HCT116 (cell line): ENCODE results near the gene RUNX1.

Source experiments
- EZH2 ChIP-seq: fragments of 200-600 bp; sonication (generic); IDR thresholded peaks from 2 replicates; pipeline ENCODE4 v1.6.1; 2017; ENCODE audit warnings: antibody characterized with exemption, mixed run types
- FOSL1 ChIP-seq: IDR thresholded peaks from 2 replicates; pipeline ENCODE4 v1.6.1; 2012; ENCODE audit warnings: low read depth
- JUND ChIP-seq: IDR thresholded peaks from 2 replicates; pipeline ENCODE4 v1.6.1; 2012
- POLR2A ChIP-seq: IDR thresholded peaks from 2 replicates; pipeline ENCODE4 v1.7.0; 2011; ENCODE audit warnings: borderline replicate concordance; ENCODE audit not compliant: insufficient read depth, insufficient read length; ENCODE audit errors: extremely low read depth
- POLR2AphosphoS5 ChIP-seq: IDR thresholded peaks from 2 replicates; pipeline ENCODE4 v1.6.1; 2011; ENCODE audit warnings: mild to moderate bottlenecking, low read depth, low read length, moderate library complexity
- RAD21 ChIP-seq: IDR thresholded peaks from 2 replicates; pipeline ENCODE4 v1.6.1; 2012; ENCODE audit warnings: low read depth, mild to moderate bottlenecking
- REST ChIP-seq: IDR thresholded peaks from 2 replicates; pipeline ENCODE4 v1.6.1; 2012; ENCODE audit warnings: low read depth
- SRF ChIP-seq: IDR thresholded peaks from 2 replicates; pipeline ENCODE4 v1.6.1; 2012; ENCODE audit warnings: low read depth
- TCF7L2 ChIP-seq: IDR thresholded peaks from 2 replicates; pipeline ENCODE4 v1.7.0; 2011; ENCODE audit warnings: borderline replicate concordance, inconsistent platforms; ENCODE audit not compliant: insufficient read depth, insufficient read length; ENCODE audit errors: extremely low read depth
- YY1 ChIP-seq: IDR thresholded peaks from 2 replicates; pipeline ENCODE4 v1.6.1; 2011; ENCODE audit warnings: low read length, low read depth, moderate library complexity, mild to moderate bottlenecking; ENCODE audit not compliant: insufficient replicate concordance; ENCODE audit errors: extremely low read depth
- ZBTB33 ChIP-seq: IDR thresholded peaks from 2 replicates; pipeline ENCODE4 v1.6.1; 2011; ENCODE audit warnings: mild to moderate bottlenecking, low read length, moderate library complexity; ENCODE audit not compliant: insufficient replicate concordance; ENCODE audit errors: extremely low read depth
- ZNF274 ChIP-seq: fragments of 200-500 bp; sonication (Bioruptor generic); IDR thresholded peaks from 2 replicates; pipeline ENCODE4 v1.6.1; 2014; ENCODE audit warnings: mild to moderate bottlenecking, low read depth, low read length, inconsistent platforms
- TF ChIP-seq, protein P1 (sequence below), 3 experiments: fragments of 200-600 bp in 1 of 3; sonication (generic) in 1 of 3; IDR thresholded peaks in 2 of 3; conservative IDR thresholded peaks in 1 of 3; 2 replicates each; pipeline ENCODE4 v1.5.1; 2012 to 2017; ENCODE audit warnings: low read depth in 2 of 3, low read length in 2 of 3, antibody characterized with exemption in 1 of 3, borderline replicate concordance in 1 of 3, control low read depth in 1 of 3, mild to moderate bottlenecking in 1 of 3, mixed read lengths in 1 of 3, mixed run types in 1 of 3, moderate library complexity in 1 of 3; ENCODE audit not compliant: insufficient read depth in 1 of 3
- TF ChIP-seq, protein P2 (sequence below): IDR thresholded peaks from 2 replicates; pipeline ENCODE4 v1.6.1; 2012

- TF ChIP-seq RAD21: no peak
- no peak for TF ChIP-seq ZBTB33
- TF ChIP-seq EZH2: no peak
- no peak for TF ChIP-seq FOSL1
- TF ChIP-seq ZNF274: no peak
- TF ChIP-seq, protein P1, sequence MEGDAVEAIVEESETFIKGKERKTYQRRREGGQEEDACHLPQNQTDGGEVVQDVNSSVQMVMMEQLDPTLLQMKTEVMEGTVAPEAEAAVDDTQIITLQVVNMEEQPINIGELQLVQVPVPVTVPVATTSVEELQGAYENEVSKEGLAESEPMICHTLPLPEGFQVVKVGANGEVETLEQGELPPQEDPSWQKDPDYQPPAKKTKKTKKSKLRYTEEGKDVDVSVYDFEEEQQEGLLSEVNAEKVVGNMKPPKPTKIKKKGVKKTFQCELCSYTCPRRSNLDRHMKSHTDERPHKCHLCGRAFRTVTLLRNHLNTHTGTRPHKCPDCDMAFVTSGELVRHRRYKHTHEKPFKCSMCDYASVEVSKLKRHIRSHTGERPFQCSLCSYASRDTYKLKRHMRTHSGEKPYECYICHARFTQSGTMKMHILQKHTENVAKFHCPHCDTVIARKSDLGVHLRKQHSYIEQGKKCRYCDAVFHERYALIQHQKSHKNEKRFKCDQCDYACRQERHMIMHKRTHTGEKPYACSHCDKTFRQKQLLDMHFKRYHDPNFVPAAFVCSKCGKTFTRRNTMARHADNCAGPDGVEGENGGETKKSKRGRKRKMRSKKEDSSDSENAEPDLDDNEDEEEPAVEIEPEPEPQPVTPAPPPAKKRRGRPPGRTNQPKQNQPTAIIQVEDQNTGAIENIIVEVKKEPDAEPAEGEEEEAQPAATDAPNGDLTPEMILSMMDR (IDR thresholded peaks at IDR 0.05 in 2 of 3, conservative IDR thresholded peaks at IDR 0.05 in 1 of 3; ENCODE audit: borderline replicate concordance in 1 of 3, insufficient read depth in 1 of 3, low read depth in 2 of 3, low read length in 2 of 3): no peak
- no peak for TF ChIP-seq YY1
- no peak for TF ChIP-seq SRF
- no peak for TF ChIP-seq JUND
- TF ChIP-seq TCF7L2: no peak
- TF ChIP-seq, protein P2, sequence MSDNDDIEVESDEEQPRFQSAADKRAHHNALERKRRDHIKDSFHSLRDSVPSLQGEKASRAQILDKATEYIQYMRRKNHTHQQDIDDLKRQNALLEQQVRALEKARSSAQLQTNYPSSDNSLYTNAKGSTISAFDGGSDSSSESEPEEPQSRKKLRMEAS: no peak
- TF ChIP-seq POLR2AphosphoS5: no peak
- no peak for TF ChIP-seq REST
- no peak for TF ChIP-seq POLR2A
Observed at GRCh38 chr21:34827445-34828235, 221.5 kb downstream of the RUNX1 start.
